Neuronal stem cell (in vitro differentiated cells): ENCODE data around the gene MYL5.
A peak's percentile ranks its signal among the peaks of the same experiment; 100 is the strongest.

Source experiments
- DNase-seq: peaks from one replicate; pipeline ENCODE4 v3.0.0-alpha.2; 2013; ENCODE audit warnings: low spot score
- H2AFZ ChIP-seq: one replicate; pipeline ENCODE4 v1.6.1; 2013; ENCODE audit warnings: mild to moderate bottlenecking, low read length, inconsistent platforms
- H2AK5ac ChIP-seq: 2 replicates; pipeline ENCODE4 v1.6.1; 2013; ENCODE audit warnings: low read depth, mild to moderate bottlenecking, inconsistent platforms, low read length, moderate library complexity, mixed read lengths
- H2BK120ac ChIP-seq: 2 replicates; pipeline ENCODE4 v1.6.1; 2013; ENCODE audit warnings: low read depth, mild to moderate bottlenecking, inconsistent platforms, low read length, moderate library complexity, mixed read lengths
- H2BK12ac ChIP-seq: one replicate; pipeline ENCODE4 v1.6.1; 2013; ENCODE audit warnings: low read length, inconsistent platforms
- H2BK15ac ChIP-seq: 2 replicates; pipeline ENCODE4 v1.6.1; 2013; ENCODE audit warnings: mild to moderate bottlenecking, low read length, inconsistent platforms, mixed read lengths
- H2BK5ac ChIP-seq: one replicate; pipeline ENCODE4 v1.6.1; 2013; ENCODE audit warnings: inconsistent platforms, mild to moderate bottlenecking, low read length, moderate library complexity
- H3K14ac ChIP-seq: one replicate; pipeline ENCODE4 v1.6.1; 2013; ENCODE audit warnings: low read length, inconsistent platforms
- H3K18ac ChIP-seq: 2 replicates; pipeline ENCODE4 v1.6.1; 2013; ENCODE audit warnings: low read length, inconsistent platforms
- H3K23ac ChIP-seq: 2 replicates; pipeline ENCODE4 v1.6.1; 2013; ENCODE audit warnings: low read depth, mild to moderate bottlenecking, mixed read lengths, low read length, inconsistent platforms; ENCODE audit not compliant: poor library complexity
- H3K27ac ChIP-seq: replicated peaks from 3 replicates; pipeline ENCODE4 v1.5.1; 2013; ENCODE audit warnings: low read length, inconsistent platforms
- H3K27me3 ChIP-seq, 3 experiments: 2 replicates each; pipeline ENCODE4 v1.6.1; 2013; ENCODE audit warnings: low read length in 3 of 3, mild to moderate bottlenecking in 2 of 3, inconsistent platforms in 1 of 3, low read depth in 1 of 3, mixed read lengths in 1 of 3, moderate library complexity in 1 of 3; ENCODE audit not compliant: control insufficient read depth in 3 of 3, insufficient read depth in 3 of 3
- H3K36me3 ChIP-seq, 2 donors: replicated peaks in 1 of 2; 2 replicates each; pipeline ENCODE4 v1.6.1; 2013; ENCODE audit warnings: low read length in 2 of 2; ENCODE audit not compliant: control insufficient read depth in 2 of 2, insufficient read depth in 2 of 2
- H3K4ac ChIP-seq: 2 replicates; pipeline ENCODE4 v1.6.1; 2013; ENCODE audit warnings: inconsistent platforms, mild to moderate bottlenecking, low read length, moderate library complexity
- H3K4me1 ChIP-seq, 2 donors: 1 replicate in 1 of 2; 2 replicates in 1 of 2; pipeline ENCODE4 v1.6.1; 2013; ENCODE audit warnings: low read length in 2 of 2, low read depth in 1 of 2; ENCODE audit not compliant: control insufficient read depth in 2 of 2, insufficient read depth in 1 of 2
- H3K4me2 ChIP-seq: one replicate; pipeline ENCODE4 v1.6.1; 2013; ENCODE audit warnings: mild to moderate bottlenecking, low read length, inconsistent platforms; ENCODE audit not compliant: insufficient read depth, poor library complexity, severe bottlenecking
- H3K4me3 ChIP-seq, 2 donors: 2 replicates each; pipeline ENCODE4 v1.5.1; 2013; ENCODE audit warnings: low read length in 2 of 2, mild to moderate bottlenecking in 2 of 2, inconsistent platforms in 1 of 2, moderate library complexity in 1 of 2
- H3K79me1 ChIP-seq: one replicate; pipeline ENCODE4 v1.6.1; 2013; ENCODE audit warnings: low read depth, mild to moderate bottlenecking, inconsistent platforms, low read length, moderate library complexity
- H3K9ac ChIP-seq: one replicate; pipeline ENCODE4 v1.6.1; 2013; ENCODE audit warnings: mild to moderate bottlenecking, low read depth, low read length, inconsistent platforms; ENCODE audit not compliant: poor library complexity
- H3K9me3 ChIP-seq, 2 donors: replicated peaks in 1 of 2; 2 replicates each; pipeline versions ENCODE3 to v1.6.1; 2013; ENCODE audit warnings: low read length in 2 of 2, mild to moderate bottlenecking in 2 of 2, inconsistent platforms in 1 of 2, low read depth in 1 of 2, mixed read lengths in 1 of 2, moderate library complexity in 1 of 2; ENCODE audit not compliant: control insufficient read depth in 2 of 2, insufficient read depth in 1 of 2
- H4K8ac ChIP-seq: one replicate; pipeline ENCODE4 v1.6.1; 2013; ENCODE audit warnings: low read depth, mild to moderate bottlenecking, inconsistent platforms, low read length, moderate library complexity
- H4K91ac ChIP-seq: one replicate; pipeline ENCODE4 v1.6.1; 2013; ENCODE audit warnings: low read length, low read depth, mild to moderate bottlenecking, inconsistent platforms; ENCODE audit not compliant: poor library complexity
- WGBS, 2 donors: extraction: QIAGEN DNeasy Blood & Tissue Kit; methylation state at CpG; one replicate each; pipeline ENCODE4 v1.1.7; 2013; ENCODE audit warnings: missing lambda C conversion rate in 2 of 2, mixed read lengths in 1 of 2; ENCODE audit not compliant: insufficient read length in 2 of 2, insufficient replicate concordance in 1 of 2; ENCODE audit errors: extremely low coverage in 2 of 2; 5-methylcytosine and 5-hydroxymethylcytosine counted together

Gene MYL5

DNA sequence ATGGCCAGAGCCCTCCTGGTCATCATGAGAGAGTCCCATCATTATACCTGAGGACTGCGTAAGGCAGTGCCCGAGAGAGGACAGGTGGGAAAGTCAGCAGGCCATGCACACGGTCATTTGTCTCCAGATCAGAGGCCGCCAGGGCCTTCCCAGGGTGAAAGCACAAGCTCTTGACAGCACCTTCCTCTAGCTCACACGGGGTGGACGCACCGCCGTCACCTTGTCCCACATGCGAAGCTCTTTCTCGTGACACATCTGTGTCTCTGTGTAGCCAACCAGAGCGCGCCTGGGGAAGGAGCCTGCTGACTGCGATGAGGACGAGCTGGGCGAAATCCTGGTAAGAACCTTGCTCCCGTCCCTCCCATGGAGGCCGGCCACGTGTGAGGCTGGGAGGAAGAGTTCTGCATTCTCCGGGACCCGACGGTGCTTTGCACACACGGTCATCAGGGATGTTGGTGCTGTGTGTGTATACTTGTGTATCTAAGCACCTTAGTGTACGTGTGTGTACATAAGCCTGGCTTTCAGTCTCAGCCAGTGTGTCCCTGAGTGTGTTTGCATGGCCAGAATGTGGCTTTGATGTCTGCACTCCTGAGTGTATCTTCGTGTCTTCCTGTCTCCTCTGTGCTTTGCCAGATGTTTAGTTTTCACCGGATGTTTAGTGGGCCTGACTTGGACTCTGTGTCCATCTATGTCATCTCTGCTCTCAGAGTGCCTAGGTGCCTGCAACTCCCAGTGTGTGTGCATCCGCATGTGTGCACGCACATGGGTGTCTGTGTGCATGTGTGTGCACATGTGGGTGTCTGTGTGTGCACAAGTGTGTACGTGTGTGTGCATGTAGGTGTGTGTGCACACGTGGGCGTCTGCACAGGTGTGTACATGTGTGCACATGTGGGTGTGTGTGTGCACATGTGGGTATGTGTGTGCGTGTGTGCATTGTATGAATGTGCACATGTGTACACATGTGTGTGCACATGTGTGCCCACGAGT, 15.4 kb upstream of the MYL5 start:
- H3K27me3 ChIP-seq = peaks cover 0 to 14% (median 2%) of the 10 kb centered on the region in 3 experiments
- no peak overlapping the region for H2BK12ac ChIP-seq
- peaks cover 0 to 8% of the 10 kb centered on the region in 2 donors for H3K36me3 ChIP-seq
- no peak overlapping the region for H2BK15ac ChIP-seq
- peak overlapping the region; percentile 38 for H4K91ac ChIP-seq
- H3K14ac ChIP-seq = peak overlapping the region; percentile 61
- peaks cover 0 to 3% of the 10 kb centered on the region in 2 donors for H3K4me1 ChIP-seq
- no peak overlapping the region for H2AFZ ChIP-seq
- no peak overlapping the region for H2AK5ac ChIP-seq
- no peak overlapping the region for H2BK5ac ChIP-seq
- H3K4ac ChIP-seq = no peak overlapping the region
- peak overlapping the region; percentile 83 for H3K23ac ChIP-seq
- H3K18ac ChIP-seq = peak overlapping the region; percentile 38
- WGBS, 2 donors = no CpG with 5 or more reads among the region's 32 CpGs
- no peak for DNase-seq
- no peak overlapping the region for H3K9ac ChIP-seq
- no peak overlapping the region for H2BK120ac ChIP-seq
- H3K4me2 ChIP-seq = no peak overlapping the region
- H3K79me1 ChIP-seq = peaks cover 4% of the 10 kb centered on the region
- peak overlapping the region in 1 of 2 donors; percentile 28 for H3K4me3 ChIP-seq
- H4K8ac ChIP-seq = no peak overlapping the region
- H3K27ac ChIP-seq = no peak overlapping the region
- H3K9me3 ChIP-seq = peaks cover 0 to 7% of the 10 kb centered on the region in 2 donors

DNA sequence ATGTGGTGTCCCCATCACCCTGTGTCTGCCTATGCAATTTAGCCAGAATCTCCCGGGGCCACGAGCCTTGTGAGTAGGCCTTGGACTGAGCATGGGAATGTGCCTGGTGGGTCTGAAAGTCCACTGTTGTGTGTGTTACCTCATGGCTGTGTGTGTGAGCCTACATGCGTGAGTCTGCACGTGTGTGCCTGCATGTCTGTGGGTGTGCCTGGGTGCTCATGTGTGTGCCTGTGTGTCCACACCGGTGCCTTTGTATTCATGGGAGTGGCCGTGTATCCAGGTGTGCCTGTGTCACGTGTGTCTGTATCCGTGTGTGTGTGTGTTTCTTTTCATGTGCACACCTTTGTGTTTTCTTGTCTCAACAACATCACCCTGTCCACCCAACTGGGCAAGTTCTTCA, 14.5 kb upstream of the MYL5 start:
- Histone ChIP-seq H3K23ac (peak overlapping the region; percentile 83), H2BK15ac (no peak overlapping the region), H3K9me3 (peaks cover 0 to 7% of the 10 kb centered on the region in 2 donors), H3K4ac (no peak overlapping the region), H4K91ac (no peak overlapping the region), H3K36me3 (peaks cover 0 to 8% of the 10 kb centered on the region in 2 donors), H2BK120ac (no peak overlapping the region), H3K27me3 (peaks cover 0 to 15% (median 0%) of the 10 kb centered on the region in 3 experiments), H3K27ac (no peak overlapping the region), H3K14ac (peak overlapping the region; percentile 61), H3K79me1 (peaks cover 4% of the 10 kb centered on the region), H2AFZ (no peak overlapping the region), H3K4me1 (peaks cover 0 to 6% of the 10 kb centered on the region in 2 donors), H3K9ac (no peak overlapping the region), H4K8ac (no peak overlapping the region), H3K4me3 (peak overlapping the region in 1 of 2 donors; percentile 58), H2BK12ac (no peak overlapping the region), H3K4me2 (no peak overlapping the region), H2AK5ac (no peak overlapping the region), H2BK5ac (no peak overlapping the region), H3K18ac (no peak overlapping the region)
- DNase-seq = no peak
- no CpG with 5 or more reads among the region's 8 CpGs for WGBS, 2 donors

DNA sequence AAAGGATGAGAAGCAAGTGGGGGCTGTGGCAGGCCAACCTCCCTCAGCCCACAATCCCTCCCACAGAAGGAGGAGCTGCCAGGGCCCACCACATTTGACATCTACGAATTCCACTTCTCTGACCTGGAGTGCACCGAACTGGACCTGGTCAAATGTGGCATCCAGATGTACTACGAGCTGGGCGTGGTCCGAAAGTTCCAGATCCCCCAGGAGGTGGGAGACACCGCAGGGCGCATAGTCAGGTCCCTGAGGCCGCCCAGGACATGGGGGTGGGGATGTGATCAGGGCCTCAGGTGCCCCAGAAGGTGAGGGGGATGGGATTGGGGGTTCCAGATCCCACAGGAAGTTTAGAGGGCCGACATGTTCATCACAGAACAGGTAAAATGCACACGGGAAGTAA, 13.9 kb upstream of the MYL5 start:
- peaks cover 0 to 8% of the 10 kb centered on the region in 2 donors for H3K36me3 ChIP-seq
- no peak overlapping the region for H2BK120ac ChIP-seq
- no peak overlapping the region for H4K91ac ChIP-seq
- no peak overlapping the region for H3K18ac ChIP-seq
- peaks cover 0 to 19% (median 0%) of the 10 kb centered on the region in 3 experiments for H3K27me3 ChIP-seq
- no peak overlapping the region for H3K14ac ChIP-seq
- no peak for DNase-seq
- no peak overlapping the region for H3K9ac ChIP-seq
- peaks cover 4% of the 10 kb centered on the region for H3K79me1 ChIP-seq
- peaks cover 0 to 6% of the 10 kb centered on the region in 2 donors for H3K4me1 ChIP-seq
- no peak overlapping the region for H3K4ac ChIP-seq
- WGBS, 2 donors = no CpG with 5 or more reads among the region's 10 CpGs
- no peak overlapping the region for H3K23ac ChIP-seq
- no peak overlapping the region for H3K4me2 ChIP-seq
- H2BK5ac ChIP-seq = no peak overlapping the region
- no peak overlapping the region for H2BK12ac ChIP-seq
- no peak overlapping the region for H2BK15ac ChIP-seq
- H2AK5ac ChIP-seq = no peak overlapping the region
- H4K8ac ChIP-seq = no peak overlapping the region
- H3K9me3 ChIP-seq = peaks cover 0 to 7% of the 10 kb centered on the region in 2 donors
- no peak overlapping the region for H3K27ac ChIP-seq
- H3K4me3 ChIP-seq = no peak overlapping the region
- no peak overlapping the region for H2AFZ ChIP-seq

DNA sequence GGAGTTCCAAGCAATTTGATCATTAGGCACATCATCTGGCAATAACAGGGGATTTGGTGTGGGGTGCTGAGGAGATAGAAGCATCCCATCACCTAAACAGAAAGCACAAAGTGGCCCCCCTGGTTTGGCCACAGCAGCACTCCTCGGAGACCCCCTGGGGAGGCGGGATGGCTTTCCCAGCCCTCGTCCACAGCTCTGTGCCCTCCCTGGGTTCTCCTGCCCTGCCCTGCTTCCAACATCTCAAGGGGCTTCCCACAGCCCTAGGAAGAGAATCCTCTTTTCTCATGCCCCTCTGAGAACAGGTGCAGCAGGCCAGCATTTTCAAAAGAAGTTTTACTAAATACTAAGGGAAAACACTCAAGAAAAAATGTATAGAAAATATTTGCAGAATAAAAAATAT, 13.1 kb upstream of the MYL5 start:
- WGBS, 2 donors = no CpG with 5 or more reads among the region's 3 CpGs
- no peak overlapping the region for H2AK5ac ChIP-seq
- no peak overlapping the region for H2BK15ac ChIP-seq
- H3K36me3 ChIP-seq = peaks cover 0 to 8% of the 10 kb centered on the region in 2 donors
- peaks cover 0 to 6% of the 10 kb centered on the region in 2 donors for H3K4me1 ChIP-seq
- H3K27ac ChIP-seq = no peak overlapping the region
- H3K18ac ChIP-seq = no peak overlapping the region
- peaks cover 2% of the 10 kb centered on the region for H3K79me1 ChIP-seq
- no peak overlapping the region for H2AFZ ChIP-seq
- H3K14ac ChIP-seq = no peak overlapping the region
- no peak for DNase-seq
- no peak overlapping the region for H3K23ac ChIP-seq
- no peak overlapping the region for H3K9ac ChIP-seq
- no peak overlapping the region for H2BK120ac ChIP-seq
- no peak overlapping the region for H4K8ac ChIP-seq
- H3K4me3 ChIP-seq = no peak overlapping the region
- no peak overlapping the region for H3K4me2 ChIP-seq
- H2BK12ac ChIP-seq = no peak overlapping the region
- H3K27me3 ChIP-seq = peaks cover 0 to 19% (median 0%) of the 10 kb centered on the region in 3 experiments
- H3K9me3 ChIP-seq = peaks cover 0 to 7% of the 10 kb centered on the region in 2 donors
- no peak overlapping the region for H2BK5ac ChIP-seq
- no peak overlapping the region for H4K91ac ChIP-seq
- H3K4ac ChIP-seq = no peak overlapping the region
